HG03025 (cell line): ENCODE data around the gene DUSP15.
"Not testable (repeated sequence)": the region's sequence is repeated elsewhere in the genome, so short reads cannot be mapped to it uniquely, and the experiment has no call there.

ENCODE experiments used
- ATAC-seq: cut with Tn5 transposase; IDR thresholded peaks from one replicate; pipeline ENCODE4 v1.9.1; 2021; ENCODE audit warnings: mild to moderate bottlenecking, moderate library complexity; ENCODE audit not compliant: unreplicated experiment, low FRiP score

The DUSP15 gene

GRCh38 chr20:31841928-31842327 is 28.4 kb downstream of the DUSP15 start:
- ATAC-seq = no peak

GRCh38 chr20:31840906-31841816 is 29.2 kb downstream of the DUSP15 start:
- no peak for ATAC-seq

- ATAC-seq = no peak
Observed at GRCh38 chr20:31839782-31840487, 30.4 kb downstream of the DUSP15 start.

- ATAC-seq = no peak
Observed at GRCh38 chr20:31838646-31839292, 31.6 kb downstream of the DUSP15 start.

GRCh38 chr20:31837896-31838397 is 32.4 kb downstream of the DUSP15 start:
- no peak for ATAC-seq

- ATAC-seq = no peak
Observed at GRCh38 chr20:31836853-31837608, 33.3 kb downstream of the DUSP15 start.

- no peak for ATAC-seq
Observed at GRCh38 chr20:31835977-31836852, 34.1 kb downstream of the DUSP15 start.

GRCh38 chr20:31835554-31835953 is 34.8 kb downstream of the DUSP15 start:
- ATAC-seq = no peak

- ATAC-seq = no peak
Observed at GRCh38 chr20:31833931-31834521, 36.3 kb downstream of the DUSP15 start.

GRCh38 chr20:31833130-31833930 is 37.0 kb downstream of the DUSP15 start:
- ATAC-seq = no peak

- no peak for ATAC-seq
Observed at GRCh38 chr20:31831771-31832306, 38.5 kb downstream of the DUSP15 start.

- no peak for ATAC-seq
Observed at GRCh38 chr20:31831211-31831610, 39.1 kb downstream of the DUSP15 start.

- no peak for ATAC-seq
Observed at GRCh38 chr20:31830406-31830981, 39.8 kb downstream of the DUSP15 start.

GRCh38 chr20:31829731-31830130 is 40.6 kb downstream of the DUSP15 start:
- ATAC-seq = no peak

- not testable (repeated sequence) for ATAC-seq
Observed at GRCh38 chr20:31828016-31828415, 42.3 kb downstream of the DUSP15 start.

GRCh38 chr20:31827059-31827458 is 43.3 kb downstream of the DUSP15 start:
- no peak for ATAC-seq

GRCh38 chr20:31826074-31826473 is 44.3 kb downstream of the DUSP15 start:
- ATAC-seq = no peak
